CD4-positive, alpha-beta T cell treated with Interleukin-6 at 100 ng/mL for 8 hours (primary cell): ENCODE results near the gene PSMB10.

ENCODE experiments used
- DNase-seq: peaks from one replicate; pipeline ENCODE4 v3.0.0-alpha.2; 2020; ENCODE audit warnings: mixed read lengths, low spot score

The PSMB10 gene

GRCh38 chr16:67963662-67964321 is 27.1 kb upstream of the PSMB10 start:
- no peak for DNase-seq

- no peak for DNase-seq
Measured at GRCh38 chr16:67963292-67963661, 26.6 kb upstream of the PSMB10 start.

- no peak for DNase-seq
Measured at GRCh38 chr16:67962135-67962534, 25.5 kb upstream of the PSMB10 start.

GRCh38 chr16:67961551-67961957 is 24.9 kb upstream of the PSMB10 start:
- DNase-seq: no peak

GRCh38 chr16:67959536-67960329 is 23.1 kb upstream of the PSMB10 start:
- DNase-seq: no peak

- DNase-seq: no peak
Measured at GRCh38 chr16:67957622-67958021, 21.0 kb upstream of the PSMB10 start.

- no peak for DNase-seq
Measured at GRCh38 chr16:67954421-67955196, 18.0 kb upstream of the PSMB10 start.

GRCh38 chr16:67953641-67954375 is 17.2 kb upstream of the PSMB10 start:
- no peak for DNase-seq

GRCh38 chr16:67951485-67951884 is 14.8 kb upstream of the PSMB10 start:
- no peak for DNase-seq

- DNase-seq: no peak
Measured at GRCh38 chr16:67950335-67950843, 13.7 kb upstream of the PSMB10 start.

- no peak for DNase-seq
Measured at GRCh38 chr16:67949645-67950044, 13.0 kb upstream of the PSMB10 start.

GRCh38 chr16:67948015-67948414 is 11.4 kb upstream of the PSMB10 start:
- DNase-seq: no peak

GRCh38 chr16:67946966-67947558 is 10.4 kb upstream of the PSMB10 start:
- DNase-seq: no peak

GRCh38 chr16:67946128-67946569 is 9.5 kb upstream of the PSMB10 start:
- DNase-seq: no peak

GRCh38 chr16:67945392-67945933 is 8.8 kb upstream of the PSMB10 start:
- no peak for DNase-seq

- DNase-seq: no peak
Measured at GRCh38 chr16:67944690-67945391, 8.2 kb upstream of the PSMB10 start.

GRCh38 chr16:67943619-67944504 is 7.2 kb upstream of the PSMB10 start, which contains the start of gene LCAT:
Gene LCAT, minus strand, starts transcription at chr16:67944120. Its CDS starts 19 bp downstream, at chr16:67944101.
- DNase-seq: no peak

GRCh38 chr16:67943256-67943618 is 6.6 kb upstream of the PSMB10 start:
- no peak for DNase-seq

GRCh38 chr16:67942510-67943255 is 6.0 kb upstream of the PSMB10 start:
- no peak for DNase-seq
